Ectodermal cell (in vitro differentiated cells): ENCODE measurements around the gene CYP1A1.

Source experiments
- H3K27ac ChIP-seq: 2 replicates; pipeline ENCODE4 v1.7.0; 2013; ENCODE audit warnings: mild to moderate bottlenecking, low read depth, low read length; ENCODE audit not compliant: insufficient read depth, poor library complexity, severe bottlenecking
- H3K27me3 ChIP-seq: 2 replicates; pipeline ENCODE4 v1.7.0; 2013; ENCODE audit warnings: mild to moderate bottlenecking, low read length; ENCODE audit not compliant: insufficient read depth, control insufficient read depth, poor library complexity, severe bottlenecking
- H3K36me3 ChIP-seq: one replicate; pipeline ENCODE4 v1.7.0; 2013; ENCODE audit warnings: low read length; ENCODE audit not compliant: control insufficient read depth, insufficient read depth
- H3K4me1 ChIP-seq: one replicate; pipeline ENCODE4 v1.7.0; 2013; ENCODE audit warnings: low read length; ENCODE audit not compliant: control insufficient read depth, insufficient read depth
- H3K4me3 ChIP-seq: 2 replicates; pipeline ENCODE4 v1.7.0; 2013; ENCODE audit warnings: low read depth, low read length, control low read depth; ENCODE audit not compliant: insufficient read depth
- H3K9me3 ChIP-seq: 2 replicates; pipeline ENCODE4 v1.7.0; 2013; ENCODE audit warnings: mild to moderate bottlenecking, low read length, moderate library complexity; ENCODE audit not compliant: control insufficient read depth
- WGBS, 2 experiments: methylation state at CpG; one replicate each; pipeline ENCODE4 v1.1.7; 2013; ENCODE audit warnings: missing lambda C conversion rate in 2 of 2; 5-methylcytosine and 5-hydroxymethylcytosine counted together

The CYP1A1 gene

DNA sequence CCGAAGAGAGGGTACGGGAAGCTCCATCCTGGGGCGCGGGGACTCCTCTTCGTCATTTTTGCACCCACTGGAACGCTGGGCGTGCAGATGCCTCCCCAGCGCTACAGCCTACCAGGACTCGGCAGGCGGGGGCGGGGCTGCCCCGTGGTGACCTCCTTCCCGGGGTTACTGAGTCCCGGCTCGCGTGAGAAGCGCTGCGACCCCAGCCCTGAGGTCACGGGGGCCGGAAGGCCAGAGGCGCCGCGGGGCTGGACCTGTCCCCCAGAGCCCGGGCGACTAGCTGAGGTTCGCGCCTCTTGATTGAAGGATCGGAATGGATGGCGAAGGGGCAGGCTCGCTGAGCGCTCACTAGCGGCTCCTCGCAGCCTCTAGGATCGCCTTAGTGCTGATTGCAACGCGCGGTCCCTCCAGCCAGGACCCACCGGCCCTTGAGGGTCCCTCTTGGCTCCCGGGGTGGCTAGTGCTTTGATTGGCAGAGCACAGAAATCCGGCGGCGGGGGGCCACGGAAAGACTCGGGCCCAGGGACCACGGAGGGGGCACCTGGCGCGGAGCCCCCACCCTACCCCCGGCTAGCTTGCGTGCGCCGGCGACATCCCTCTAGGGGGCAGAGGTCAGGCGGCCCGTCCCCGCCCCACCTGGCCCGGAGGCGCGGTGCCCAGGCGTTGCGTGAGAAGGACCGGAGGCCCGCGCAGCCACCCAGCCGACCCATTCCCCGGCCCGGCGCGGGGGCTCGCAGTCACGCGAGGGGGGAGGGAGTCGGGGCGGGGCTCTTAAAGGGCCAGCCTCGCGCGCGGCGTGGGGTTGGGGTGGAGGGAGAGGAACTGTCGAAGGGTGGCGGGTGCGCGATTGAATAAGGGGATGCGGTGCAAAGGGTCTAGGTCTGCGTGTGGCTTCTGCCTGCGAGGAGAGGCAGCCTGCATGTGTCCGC lies 781 bp upstream of the CYP1A1 start:
- 4% methylated on average over 86 of the region's 86 CpGs for WGBS, 2 experiments
- Histone ChIP-seq H3K27me3 (peaks cover 50% of the 10 kb centered on the region), H3K27ac (no peak overlapping the region), H3K4me1 (no peaks in the 10 kb centered on the region), H3K36me3 (no peaks in the 10 kb centered on the region), H3K9me3 (no peaks in the 10 kb centered on the region), H3K4me3 (peak overlapping the region; percentile 43)

DNA sequence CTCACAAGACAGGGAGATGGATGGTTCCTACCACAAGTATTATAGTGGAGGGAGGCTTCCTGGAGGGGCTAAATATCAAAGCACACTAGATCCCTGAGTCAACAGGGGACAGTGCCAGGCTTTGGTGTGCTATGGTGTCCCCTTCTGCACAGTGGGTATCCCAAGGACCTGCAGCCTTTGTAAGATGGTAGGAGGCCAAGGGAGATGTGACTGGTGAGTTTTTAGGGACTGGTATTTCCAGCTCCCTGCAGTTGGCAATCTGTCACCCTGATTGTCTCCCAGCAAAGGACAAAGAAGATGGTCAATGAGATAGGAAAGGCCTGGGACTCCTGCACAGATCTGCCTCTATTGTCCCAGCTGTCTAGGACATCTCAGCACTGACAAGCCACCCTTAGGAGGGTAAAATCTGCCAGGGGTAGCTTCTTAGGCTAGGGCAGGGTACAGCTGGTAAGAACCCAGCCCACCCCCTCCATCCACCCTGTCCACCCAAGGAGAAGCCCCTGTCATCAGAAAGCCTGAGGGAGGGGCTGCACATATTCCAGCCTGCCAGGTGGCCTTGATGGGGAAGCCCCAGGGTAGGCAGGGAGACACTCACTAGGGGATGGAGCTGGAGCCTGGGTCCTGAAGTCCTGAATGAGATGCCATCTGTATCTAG lies 631 bp downstream of the CYP1A1 start:
- Histone ChIP-seq H3K27me3 (peaks cover 37% of the 10 kb centered on the region), H3K9me3 (no peaks in the 10 kb centered on the region), H3K36me3 (no peaks in the 10 kb centered on the region), H3K4me1 (no peaks in the 10 kb centered on the region), H3K4me3 (no peak overlapping the region), H3K27ac (no peak overlapping the region)

DNA sequence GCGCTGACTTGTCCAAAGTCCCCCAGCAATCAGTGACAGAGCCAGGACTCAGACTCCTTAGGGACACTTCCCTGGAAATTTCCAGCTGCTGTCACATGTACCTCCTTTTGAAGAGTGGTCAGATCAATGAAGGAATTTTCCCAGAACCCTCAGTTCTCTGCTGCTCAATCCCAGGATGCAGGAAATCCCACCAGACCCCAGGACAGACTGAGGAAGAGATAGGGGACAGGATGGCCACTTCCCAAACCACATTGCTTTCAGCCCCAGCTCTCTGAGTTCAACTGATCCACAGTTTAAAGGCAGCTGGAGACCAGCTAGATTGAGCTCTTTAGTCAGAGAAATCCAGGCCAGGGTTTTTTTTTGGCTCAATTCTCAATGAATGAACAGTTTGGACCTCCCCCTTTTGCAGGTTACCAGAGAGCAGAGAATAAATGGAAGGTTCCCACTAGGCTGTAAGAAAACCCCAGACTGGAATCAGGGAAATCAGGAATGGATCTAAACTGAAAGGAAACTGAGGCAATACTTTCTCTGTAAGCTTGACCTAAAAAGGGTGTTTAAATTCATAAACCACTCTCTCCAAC lies 1.5 kb downstream of the CYP1A1 start:
- Histone ChIP-seq H3K36me3 (no peaks in the 10 kb centered on the region), H3K9me3 (no peaks in the 10 kb centered on the region), H3K4me1 (no peaks in the 10 kb centered on the region), H3K27me3 (peaks cover 37% of the 10 kb centered on the region), H3K27ac (no peak overlapping the region), H3K4me3 (no peak overlapping the region)
- 92 to 95% methylated on average over 1 of the region's 1 CpG for WGBS, 2 experiments

DNA sequence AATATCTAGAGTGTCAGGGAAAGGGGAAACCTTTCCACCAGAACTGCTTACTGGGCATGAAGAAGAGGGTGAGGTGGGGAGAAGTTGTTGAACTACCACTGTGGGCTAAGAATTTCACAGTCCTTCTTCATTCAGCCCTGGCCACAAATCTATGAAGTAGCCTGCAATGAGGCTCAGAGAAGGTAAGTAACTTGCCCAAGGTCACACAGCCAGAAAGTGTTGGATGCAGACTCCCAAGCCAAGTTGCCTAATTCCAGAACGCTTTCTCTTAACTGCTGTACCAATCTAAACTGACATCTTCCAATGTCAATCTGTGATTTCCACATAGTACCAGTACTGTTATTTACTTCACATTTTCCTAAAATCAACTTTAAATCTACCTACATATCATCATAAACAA lies 2.1 kb downstream of the CYP1A1 start:
- H3K27me3 ChIP-seq = peaks cover 37% of the 10 kb centered on the region
- 87 to 96% methylated on average over 1 of the region's 1 CpG for WGBS, 2 experiments

DNA sequence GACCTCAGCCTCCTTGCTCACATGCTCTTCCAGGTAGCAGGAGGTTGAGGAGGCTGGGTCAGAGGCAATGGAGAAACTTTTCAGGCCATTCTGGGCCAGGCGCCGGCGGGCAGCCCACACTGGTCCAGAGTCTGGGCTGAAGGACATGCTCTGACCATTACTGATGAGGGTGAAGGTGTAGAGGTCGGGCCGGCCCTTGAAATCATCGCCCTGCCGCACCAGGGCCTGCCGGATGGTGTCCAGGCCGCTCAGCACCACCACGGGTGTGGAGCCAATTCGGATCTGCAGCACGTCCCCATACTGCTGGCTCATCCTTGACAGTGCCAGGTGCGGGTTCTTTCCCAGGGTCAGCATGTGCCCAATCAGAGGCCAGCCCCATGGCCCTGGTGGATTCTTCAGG lies 2.7 kb downstream of the CYP1A1 start:
- Histone ChIP-seq H3K36me3 (no peaks in the 10 kb centered on the region), H3K4me1 (no peaks in the 10 kb centered on the region), H3K27me3 (peaks cover 33% of the 10 kb centered on the region), H3K9me3 (no peaks in the 10 kb centered on the region), H3K27ac (no peak overlapping the region), H3K4me3 (no peak overlapping the region)
- WGBS, 2 experiments = 93 to 96% methylated on average over 13 of the region's 13 CpGs

More for the DNA sequence above, 2.1 kb downstream of the CYP1A1 start:
- H3K9me3 ChIP-seq = no peaks in the 10 kb centered on the region
- H3K4me3 ChIP-seq = no peak overlapping the region
- H3K4me1 ChIP-seq = no peaks in the 10 kb centered on the region
- no peaks in the 10 kb centered on the region for H3K36me3 ChIP-seq
- H3K27ac ChIP-seq = no peak overlapping the region

DNA sequence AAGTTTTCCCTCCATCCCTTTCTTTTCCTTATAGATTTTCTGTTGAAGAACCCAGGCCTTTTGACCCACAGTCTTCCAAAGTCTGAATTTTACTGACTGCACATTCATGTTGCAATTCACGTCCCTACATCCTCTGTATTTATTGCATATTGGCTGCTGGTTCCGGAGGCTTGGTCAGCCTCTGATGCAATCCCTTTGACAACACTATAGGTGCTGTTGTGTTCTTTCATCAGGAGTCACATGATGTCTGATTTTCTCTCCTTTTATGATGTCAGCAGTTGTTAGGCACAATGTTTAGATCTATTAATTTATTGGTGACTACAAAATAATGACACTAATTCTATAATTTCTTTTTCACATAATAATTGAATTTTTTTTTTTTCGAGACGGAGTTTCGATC lies 8.7 kb downstream of the CYP1A1 start:
- Histone ChIP-seq H3K27me3 (no peaks in the 10 kb centered on the region), H3K9me3 (no peaks in the 10 kb centered on the region), H3K27ac (no peak overlapping the region), H3K36me3 (no peaks in the 10 kb centered on the region), H3K4me3 (no peak overlapping the region), H3K4me1 (no peaks in the 10 kb centered on the region)
- WGBS, 2 experiments = 88 to 96% methylated on average over 5 of the region's 5 CpGs

DNA sequence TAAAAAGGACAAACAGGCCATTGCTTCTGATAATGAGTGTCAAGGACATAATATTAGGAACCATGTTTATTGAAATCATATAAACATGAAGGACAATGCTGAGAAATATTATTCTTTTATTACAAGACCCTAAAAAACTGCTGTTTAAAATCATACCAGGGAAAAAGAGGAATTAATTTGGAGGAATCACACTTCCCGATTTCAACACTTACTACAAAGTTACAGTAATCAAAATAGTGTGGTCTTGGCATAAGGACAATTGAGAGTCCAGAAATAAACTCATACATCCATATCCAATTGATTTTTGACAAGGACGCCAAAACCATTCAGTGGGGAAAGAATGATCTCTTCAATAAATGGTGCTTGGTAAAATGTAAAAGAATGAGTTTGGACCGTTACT lies 13.0 kb downstream of the CYP1A1 start:
- Histone ChIP-seq H3K36me3 (no peaks in the 10 kb centered on the region), H3K27me3 (peaks cover 8% of the 10 kb centered on the region), H3K4me1 (no peaks in the 10 kb centered on the region), H3K9me3 (no peaks in the 10 kb centered on the region), H3K27ac (no peak overlapping the region), H3K4me3 (no peak overlapping the region)
- 79% methylated on average over 2 of the region's 3 CpGs; no CpG with 5 or more reads in 1 of the 2 experiments for WGBS, 2 experiments

DNA sequence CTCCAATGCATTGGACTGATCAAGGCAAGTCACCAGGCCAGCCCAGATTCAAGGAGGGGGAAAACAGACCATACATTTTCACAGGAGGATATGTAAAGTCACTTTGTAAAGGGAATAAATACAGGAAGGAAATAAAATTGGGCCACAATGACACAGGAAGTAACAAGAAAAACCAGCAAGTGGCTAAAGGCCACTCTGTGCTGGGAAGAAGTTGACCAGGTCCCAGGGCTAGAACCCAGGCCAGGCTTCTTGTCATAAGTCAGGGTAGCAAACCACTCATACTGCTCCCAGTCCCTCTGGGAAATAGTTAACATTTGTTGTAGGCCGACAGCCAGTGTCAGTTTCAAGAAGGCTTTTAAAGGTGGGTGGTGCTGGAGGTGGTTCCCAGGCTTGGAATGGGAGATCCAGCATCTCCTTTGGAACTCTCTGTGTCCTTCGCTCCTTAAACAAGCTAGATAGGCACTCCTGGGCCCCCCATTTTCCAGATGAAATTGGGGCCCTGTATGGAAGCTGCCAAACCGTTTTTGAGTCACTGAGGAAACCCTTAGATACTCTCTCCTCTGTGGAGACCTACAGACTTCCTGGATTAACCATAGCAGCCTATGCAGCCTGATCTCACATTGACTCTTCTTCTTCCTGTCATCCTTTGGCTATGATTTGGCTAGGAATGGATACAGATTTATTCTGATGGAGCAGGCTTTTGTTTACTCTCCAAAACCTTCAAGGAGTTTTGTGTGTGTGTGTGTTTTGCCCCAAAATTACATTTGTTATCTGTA lies 14.8 kb downstream of the CYP1A1 start:
- H3K36me3 ChIP-seq = no peaks in the 10 kb centered on the region
- no peak overlapping the region for H3K4me3 ChIP-seq
- no peaks in the 10 kb centered on the region for H3K9me3 ChIP-seq
- H3K4me1 ChIP-seq = no peaks in the 10 kb centered on the region
- H3K27ac ChIP-seq = no peak overlapping the region
- peaks cover 15% of the 10 kb centered on the region for H3K27me3 ChIP-seq
- 66 to 67% methylated on average over 3 of the region's 3 CpGs for WGBS, 2 experiments

DNA sequence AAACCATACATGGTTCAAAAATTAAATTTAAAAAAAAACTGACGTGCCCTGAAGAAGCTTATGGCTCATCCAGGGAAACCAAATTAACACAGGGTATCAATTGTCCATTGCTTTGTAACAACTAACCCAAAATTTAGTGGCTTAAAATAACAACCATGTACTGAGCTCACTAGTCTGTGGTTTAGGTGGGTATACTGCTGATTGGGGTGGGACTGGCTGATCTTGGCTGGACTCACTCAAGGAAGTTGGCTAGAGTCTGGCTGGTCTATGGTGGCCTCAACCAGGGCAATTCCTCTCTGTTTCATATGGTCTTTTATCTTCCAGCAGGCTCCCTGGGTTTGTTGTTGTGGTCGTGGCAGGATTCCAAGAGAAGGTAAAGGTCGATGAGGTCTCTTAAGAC lies 15.4 kb downstream of the CYP1A1 start:
- Histone ChIP-seq H3K4me1 (no peaks in the 10 kb centered on the region), H3K4me3 (no peak overlapping the region), H3K36me3 (no peaks in the 10 kb centered on the region), H3K27ac (no peak overlapping the region), H3K27me3 (peaks cover 17% of the 10 kb centered on the region), H3K9me3 (no peaks in the 10 kb centered on the region)
- 78 to 88% methylated on average over 3 of the region's 3 CpGs for WGBS, 2 experiments

DNA sequence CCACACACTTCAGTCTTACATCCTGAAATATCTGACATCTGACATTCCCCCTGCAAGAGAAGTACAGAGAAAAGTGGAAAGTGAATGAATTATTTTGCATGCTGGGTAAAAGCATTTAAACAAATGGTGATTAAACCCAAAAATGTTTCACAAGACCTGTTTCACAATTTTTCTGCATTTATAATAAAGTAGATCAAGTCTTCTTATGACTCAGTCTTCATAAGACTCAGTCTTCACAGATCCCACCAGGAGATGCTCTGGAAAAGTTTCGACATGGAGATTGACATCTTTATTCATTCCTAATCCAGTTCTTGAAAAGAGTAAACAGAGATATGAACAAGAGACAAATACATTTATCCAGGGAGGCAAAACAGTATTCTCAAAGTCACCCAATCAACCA lies 16.3 kb downstream of the CYP1A1 start:
- Histone ChIP-seq H3K27ac (no peak overlapping the region), H3K36me3 (no peaks in the 10 kb centered on the region), H3K4me3 (no peak overlapping the region), H3K4me1 (no peaks in the 10 kb centered on the region), H3K9me3 (no peaks in the 10 kb centered on the region), H3K27me3 (peaks cover 17% of the 10 kb centered on the region)
- WGBS, 2 experiments = 65 to 77% methylated on average over 1 of the region's 1 CpG
